Endothelial cell (in vitro differentiated cells): ENCODE measurements around the gene ARGFX. TPM values are rescaled to one million over a fixed set of nuclear protein-coding genes. Genes with fewer than 3 reads are reported as not detected.

Source experiments
- DNase-seq: peaks from one replicate; pipeline ENCODE4 v3.0.0; 2021; ENCODE audit warnings: low spot score
- H3K27ac Mint-ChIP-seq: one replicate; pipeline ENCODE4 v1.8.0; 2021; ENCODE audit warnings: mixed read lengths, inconsistent platforms; ENCODE audit not compliant: unreplicated experiment
- H3K27me3 Mint-ChIP-seq: one replicate; pipeline ENCODE4 v1.8.0; 2021; ENCODE audit warnings: mild to moderate bottlenecking, moderate library complexity, mixed read lengths, inconsistent platforms; ENCODE audit not compliant: unreplicated experiment
- H3K36me3 Mint-ChIP-seq: one replicate; pipeline ENCODE4 v1.8.0; 2021; ENCODE audit warnings: mild to moderate bottlenecking, low read depth, mixed read lengths, inconsistent platforms; ENCODE audit not compliant: unreplicated experiment
- H3K4me1 Mint-ChIP-seq: one replicate; pipeline ENCODE4 v1.8.0; 2021; ENCODE audit warnings: mild to moderate bottlenecking, mixed read lengths, inconsistent platforms; ENCODE audit not compliant: unreplicated experiment
- H3K4me3 Mint-ChIP-seq: one replicate; pipeline ENCODE4 v1.8.0; 2021; ENCODE audit warnings: mild to moderate bottlenecking, mixed read lengths, inconsistent platforms; ENCODE audit not compliant: unreplicated experiment
- H3K9me3 Mint-ChIP-seq: one replicate; pipeline ENCODE4 v1.8.0; 2021; ENCODE audit warnings: mixed read lengths, inconsistent platforms; ENCODE audit not compliant: unreplicated experiment
- total RNA-seq: library from RNA; stranded (reverse); fragmentation: NEBNext Ultra II Directional; extraction: Animal tissue kit (Norgen Biotek cat#: 25700); gene quantifications from one replicate; pipeline ENCODE4 v1.2.1, GENCODE V29; 2021; ENCODE audit not compliant: unreplicated experiment
- TF ChIP-seq, protein P1 (sequence below): fragments of 200-600 bp; sonication (generic); IDR thresholded peaks from one replicate; pipeline ENCODE4 v1.5.0; 2021; ENCODE audit warnings: antibody characterized with exemption; ENCODE audit not compliant: unreplicated experiment

Gene ARGFX
- total RNA-seq, 1 donor from 2014 or later: not detected

DNA sequence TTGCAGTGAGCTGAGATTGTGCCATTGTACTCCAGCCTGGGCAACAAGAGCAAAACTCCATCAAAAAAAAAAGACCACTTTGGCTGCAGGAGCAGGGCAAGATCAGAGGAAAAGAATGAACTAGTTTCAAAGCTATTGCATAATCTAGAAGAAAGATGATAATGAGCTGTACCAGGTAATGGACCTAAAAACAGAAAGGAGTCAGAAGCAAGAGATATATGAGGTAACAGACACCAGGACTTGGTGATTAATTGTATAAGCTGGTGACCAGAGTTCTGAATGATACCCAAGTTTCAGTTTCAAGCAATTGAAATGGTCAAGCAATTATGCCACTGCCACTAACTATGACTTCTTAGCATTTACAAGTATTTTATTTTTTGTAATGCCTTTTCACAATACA, 24.8 kb upstream of the ARGFX start:
- no peaks in the 10 kb centered on the region for H3K36me3 Mint-ChIP-seq
- H3K27me3 Mint-ChIP-seq: no peaks in the 10 kb centered on the region
- TF ChIP-seq, protein P1, sequence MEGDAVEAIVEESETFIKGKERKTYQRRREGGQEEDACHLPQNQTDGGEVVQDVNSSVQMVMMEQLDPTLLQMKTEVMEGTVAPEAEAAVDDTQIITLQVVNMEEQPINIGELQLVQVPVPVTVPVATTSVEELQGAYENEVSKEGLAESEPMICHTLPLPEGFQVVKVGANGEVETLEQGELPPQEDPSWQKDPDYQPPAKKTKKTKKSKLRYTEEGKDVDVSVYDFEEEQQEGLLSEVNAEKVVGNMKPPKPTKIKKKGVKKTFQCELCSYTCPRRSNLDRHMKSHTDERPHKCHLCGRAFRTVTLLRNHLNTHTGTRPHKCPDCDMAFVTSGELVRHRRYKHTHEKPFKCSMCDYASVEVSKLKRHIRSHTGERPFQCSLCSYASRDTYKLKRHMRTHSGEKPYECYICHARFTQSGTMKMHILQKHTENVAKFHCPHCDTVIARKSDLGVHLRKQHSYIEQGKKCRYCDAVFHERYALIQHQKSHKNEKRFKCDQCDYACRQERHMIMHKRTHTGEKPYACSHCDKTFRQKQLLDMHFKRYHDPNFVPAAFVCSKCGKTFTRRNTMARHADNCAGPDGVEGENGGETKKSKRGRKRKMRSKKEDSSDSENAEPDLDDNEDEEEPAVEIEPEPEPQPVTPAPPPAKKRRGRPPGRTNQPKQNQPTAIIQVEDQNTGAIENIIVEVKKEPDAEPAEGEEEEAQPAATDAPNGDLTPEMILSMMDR: no peak
- no peak for DNase-seq
- H3K4me1 Mint-ChIP-seq: peaks cover 6% of the 10 kb centered on the region
- no peaks in the 10 kb centered on the region for H3K9me3 Mint-ChIP-seq
- H3K4me3 Mint-ChIP-seq: no peak overlapping the region
- H3K27ac Mint-ChIP-seq: no peak overlapping the region

DNA sequence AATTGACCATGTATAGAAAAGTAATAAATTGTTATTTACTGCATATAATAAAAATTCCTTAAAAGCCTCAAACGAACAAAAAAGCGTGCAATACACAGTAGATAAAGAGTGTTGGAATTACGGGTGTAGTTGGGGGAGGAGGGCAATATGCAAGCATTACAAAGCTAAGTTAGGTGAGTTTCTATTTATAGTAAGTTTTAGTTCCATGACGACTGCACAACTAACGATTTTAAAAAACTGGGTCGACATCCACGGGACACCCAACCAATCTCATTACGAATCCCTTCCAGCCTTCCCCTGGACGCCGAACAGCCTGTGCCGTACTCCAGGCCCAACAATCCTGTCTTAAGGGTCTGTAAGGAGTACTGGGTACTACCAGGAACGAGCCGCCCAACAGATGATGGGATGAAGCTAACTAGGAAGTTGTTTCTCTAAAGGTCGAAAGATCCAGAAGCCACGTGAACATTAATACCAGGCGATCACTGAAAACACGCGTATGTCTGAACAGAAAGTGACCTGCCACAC, 22.6 kb upstream of the ARGFX start:
- Mint-ChIP-seq H3K27me3 (peaks cover 2% of the 10 kb centered on the region), H3K9me3 (no peaks in the 10 kb centered on the region)

DNA sequence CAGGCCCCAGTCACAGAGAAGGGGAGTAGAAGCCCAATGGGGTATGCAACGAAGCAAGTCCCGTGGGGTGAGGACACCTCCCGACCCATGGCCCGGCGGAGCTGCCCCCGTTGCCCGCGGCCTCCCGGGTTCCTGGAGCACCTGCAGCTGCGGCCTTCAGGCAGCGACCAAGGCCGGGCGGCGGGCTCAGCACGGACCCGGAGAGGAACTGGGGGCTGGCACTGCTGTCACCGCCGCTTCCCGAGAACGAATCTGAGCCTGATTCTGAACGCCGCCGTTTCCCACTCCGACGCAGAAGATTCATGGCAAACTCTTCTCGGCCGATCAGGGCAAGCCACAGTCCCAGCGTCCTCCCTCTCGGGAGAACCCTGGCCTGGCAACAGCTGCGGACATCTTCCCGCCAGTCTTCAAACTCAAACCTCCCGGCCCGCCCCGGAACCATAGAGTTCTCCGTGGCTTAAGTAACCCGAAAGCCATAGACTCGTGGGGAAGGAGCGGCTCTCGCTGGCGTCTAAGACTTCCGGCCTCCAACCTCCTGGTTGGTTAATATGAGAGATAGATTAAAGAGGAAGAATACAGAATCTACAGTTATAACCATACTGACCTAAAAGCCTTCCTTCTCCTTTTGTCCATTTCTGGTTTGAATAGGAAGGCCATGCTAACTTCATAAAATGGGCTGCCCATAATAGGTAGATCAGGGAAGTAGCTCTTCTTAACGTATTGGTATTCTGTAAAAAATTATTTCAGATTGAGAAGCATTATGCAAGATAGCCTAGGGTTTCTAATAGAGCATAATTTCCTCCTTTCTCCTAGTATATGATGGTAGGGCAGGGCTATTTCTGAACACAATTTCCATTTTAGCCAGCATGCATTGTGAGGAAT, 21.9 kb upstream of the ARGFX start, which contains the start of gene POLQ:
TSS of gene POLQ (minus strand) at position 415 of the 882 bp plus-strand sequence. CDS start at position 304, 111 bp downstream.
- TF ChIP-seq, protein P1: no peak
- Mint-ChIP-seq H3K4me3 (peak within 1 kb of the TSS; percentile 96), H3K27me3 (peaks cover 3% of the 10 kb centered on the region), H3K36me3 (no peaks in the 10 kb centered on the region), H3K9me3 (no peaks in the 10 kb centered on the region), H3K27ac (peak within 1 kb of the TSS; percentile 72), H3K4me1 (peaks cover 6% of the 10 kb centered on the region)
- peak; percentile 68 for DNase-seq

More for the DNA sequence above, 22.6 kb upstream of the ARGFX start:
- DNase-seq: peak; percentile 4
- H3K4me3 Mint-ChIP-seq: peak overlapping the region; percentile 96
- TF ChIP-seq, protein P1: no peak
- peaks cover 6% of the 10 kb centered on the region for H3K4me1 Mint-ChIP-seq
- no peaks in the 10 kb centered on the region for H3K36me3 Mint-ChIP-seq
- H3K27ac Mint-ChIP-seq: peak overlapping the region; percentile 72

DNA sequence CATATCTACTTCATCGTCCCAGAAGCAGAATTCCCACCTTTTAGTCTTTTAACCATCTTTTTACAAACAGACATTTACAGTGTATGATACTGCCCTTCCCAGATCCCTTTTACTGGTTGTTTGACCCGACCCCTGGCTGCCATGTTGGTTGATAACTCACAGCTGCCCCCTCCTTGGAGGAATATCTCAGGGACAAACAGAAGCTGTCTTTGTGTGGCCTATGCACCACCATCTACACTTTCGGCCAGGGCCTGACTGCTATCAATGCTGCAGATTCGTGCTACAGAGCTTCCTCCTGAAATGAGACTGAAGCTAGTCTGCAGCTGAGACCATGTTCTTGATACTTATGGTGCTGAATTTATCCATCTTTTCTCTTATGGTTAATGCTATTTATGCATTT, 15.4 kb upstream of the ARGFX start:
- no peak overlapping the region for H3K27ac Mint-ChIP-seq
- TF ChIP-seq, protein P1: no peak
- DNase-seq: no peak
- H3K9me3 Mint-ChIP-seq: no peaks in the 10 kb centered on the region
- no peak overlapping the region for H3K4me3 Mint-ChIP-seq
- no peaks in the 10 kb centered on the region for H3K36me3 Mint-ChIP-seq
- no peaks in the 10 kb centered on the region for H3K4me1 Mint-ChIP-seq
- peaks cover 3% of the 10 kb centered on the region for H3K27me3 Mint-ChIP-seq

DNA sequence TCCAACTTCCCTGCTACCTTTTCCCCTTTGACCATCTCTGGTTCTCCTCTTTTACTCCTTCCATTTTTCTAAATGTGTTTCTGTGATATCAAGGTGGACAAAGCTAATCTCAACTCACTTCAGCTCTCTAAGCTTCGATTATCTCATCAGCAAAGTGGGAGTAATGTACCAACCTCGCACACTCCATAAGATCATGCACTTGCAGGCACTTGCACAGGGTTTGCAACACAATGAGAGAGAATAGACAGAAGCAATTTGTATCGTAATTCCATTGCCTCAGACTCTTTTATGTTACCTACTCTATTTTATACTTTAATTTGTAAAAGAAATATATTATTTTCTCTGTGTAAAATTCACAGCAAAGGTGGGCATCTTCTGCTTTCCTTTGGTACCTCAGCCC, 15.0 kb upstream of the ARGFX start:
- no peaks in the 10 kb centered on the region for H3K9me3 Mint-ChIP-seq
- peaks cover 3% of the 10 kb centered on the region for H3K27me3 Mint-ChIP-seq
- no peak overlapping the region for H3K27ac Mint-ChIP-seq
- no peak overlapping the region for H3K4me3 Mint-ChIP-seq
- no peak for DNase-seq
- no peaks in the 10 kb centered on the region for H3K4me1 Mint-ChIP-seq
- TF ChIP-seq, protein P1: no peak
- no peaks in the 10 kb centered on the region for H3K36me3 Mint-ChIP-seq
